Measurements from ENCODE around the gene PITPNM1.
A peak's percentile ranks its signal among the peaks of the same experiment; 100 is the strongest.
"Not testable (repeated sequence)": the region's sequence is repeated elsewhere in the genome, so short reads cannot be mapped to it uniquely, and the experiment has no call there.

The PITPNM1 gene

GRCh38 chr11:67504950-67505581 lies at the start of gene PITPNM1:
TSS of gene PITPNM1 (minus strand) at chr11:67505363. CDS start at chr11:67504180, 1,183 bp downstream.
- DNase-seq: peak; percentile 89

- not testable (repeated sequence) for DNase-seq
These were observed 46.5 kb upstream of the PITPNM1 start for GRCh38 chr11:67551697-67552096.

- DNase-seq: no peak
These were observed 46.0 kb upstream of the PITPNM1 start for GRCh38 chr11:67551127-67551526.

GRCh38 chr11:67548555-67549110 lies 43.5 kb upstream of the PITPNM1 start:
- no peak for DNase-seq

- DNase-seq: not testable (repeated sequence)
These were observed 42.9 kb upstream of the PITPNM1 start for GRCh38 chr11:67548112-67548511.

- no peak for DNase-seq
These were observed 40.1 kb upstream of the PITPNM1 start for GRCh38 chr11:67545280-67545679.

GRCh38 chr11:67544616-67545242 lies 39.6 kb upstream of the PITPNM1 start:
- DNase-seq: no peak

GRCh38 chr11:67543585-67543984 lies 38.4 kb upstream of the PITPNM1 start:
- DNase-seq: no peak

GRCh38 chr11:67542971-67543370 lies 37.8 kb upstream of the PITPNM1 start:
- DNase-seq: no peak

GRCh38 chr11:67542169-67542568 lies 37.0 kb upstream of the PITPNM1 start:
- no peak for DNase-seq

- DNase-seq: no peak
These were observed 36.0 kb upstream of the PITPNM1 start for GRCh38 chr11:67541198-67541597.

- DNase-seq: no peak
These were observed 34.4 kb upstream of the PITPNM1 start for GRCh38 chr11:67539550-67539949.

- no peak for DNase-seq
These were observed 33.8 kb upstream of the PITPNM1 start for GRCh38 chr11:67538823-67539505.

GRCh38 chr11:67538306-67538705 lies 33.1 kb upstream of the PITPNM1 start:
- DNase-seq: no peak

GRCh38 chr11:67535561-67535960 lies 30.4 kb upstream of the PITPNM1 start:
- no peak for DNase-seq

- no peak for DNase-seq
These were observed 29.0 kb upstream of the PITPNM1 start for GRCh38 chr11:67534070-67534679.

- no peak for DNase-seq
These were observed 27.7 kb upstream of the PITPNM1 start for GRCh38 chr11:67532889-67533288.

- DNase-seq: no peak
These were observed 25.1 kb upstream of the PITPNM1 start for GRCh38 chr11:67530282-67530592.

GRCh38 chr11:67528376-67528775 lies 23.2 kb upstream of the PITPNM1 start:
- DNase-seq: no peak

- DNase-seq: no peak
These were observed 20.3 kb upstream of the PITPNM1 start for GRCh38 chr11:67525275-67525976.

GRCh38 chr11:67524480-67524808 lies 19.3 kb upstream of the PITPNM1 start:
- no peak for DNase-seq

GRCh38 chr11:67523556-67524479 lies 18.7 kb upstream of the PITPNM1 start:
- DNase-seq: no peak
